Cardiac muscle cell (in vitro differentiated cells and primary cell): ENCODE data around the gene UCHL3. TPM values are rescaled to one million over a fixed set of nuclear protein-coding genes. Genes with fewer than 3 reads are reported as not detected.

Source experiments
- DNase-seq, 2 donors: peaks; one replicate each; pipeline versions ENCODE4 v3.0.0 to v3.0.0-alpha.2; 2010 to 2017; ENCODE audit warnings: low read depth in 1 of 2, low spot score in 1 of 2
- H3K27ac ChIP-seq: fragments of 200-600 bp; sonication (generic); 2 replicates; pipeline ENCODE4 v1.5.1; 2016
- H3K27me3 ChIP-seq: fragments of 200-600 bp; sonication (generic); 2 replicates; pipeline ENCODE4 v1.6.0; 2016; ENCODE audit warnings: control low read depth
- H3K36me3 ChIP-seq: fragments of 200-600 bp; sonication (generic); 2 replicates; pipeline ENCODE4 v1.5.1; 2016; ENCODE audit warnings: control low read depth
- H3K4me1 ChIP-seq: fragments of 200-600 bp; sonication (generic); 2 replicates; pipeline ENCODE4 v1.8.1; 2017; ENCODE audit warnings: low read depth, mild to moderate bottlenecking, mixed run types
- H3K4me3 ChIP-seq: fragments of 200-600 bp; sonication (generic); 2 replicates; pipeline ENCODE4 v1.5.1; 2016; ENCODE audit warnings: mild to moderate bottlenecking
- H3K9me3 ChIP-seq: fragments of 200-600 bp; sonication (generic); 2 replicates; pipeline ENCODE4 v1.5.1; 2017; ENCODE audit warnings: low read depth, mild to moderate bottlenecking, control low read depth
- CTCF ChIP-seq: IDR thresholded peaks from 2 replicates; pipeline ENCODE4 v1.5.1; 2012; ENCODE audit warnings: low read depth, mild to moderate bottlenecking, low read length
- polyA plus RNA-seq: library from polyadenylated mRNA; unstranded; fragments of >200 nt; fragmentation: Nextera tagmentation; extraction: Ambion mirVana; gene quantifications from 2 replicates; pipeline ENCODE4 v1.2.1, GENCODE V29; 2016
- total RNA-seq: library from RNA; depleted of rRNA; stranded (reverse); fragments of >200 nt; gene quantifications from 2 replicates; pipeline ENCODE4 v1.2.3, GENCODE V29; 2016

Gene UCHL3
- total and polyA plus RNA-seq, 2 experiments from 2014 or later, result 17.8 to 81.1 TPM

DNA sequence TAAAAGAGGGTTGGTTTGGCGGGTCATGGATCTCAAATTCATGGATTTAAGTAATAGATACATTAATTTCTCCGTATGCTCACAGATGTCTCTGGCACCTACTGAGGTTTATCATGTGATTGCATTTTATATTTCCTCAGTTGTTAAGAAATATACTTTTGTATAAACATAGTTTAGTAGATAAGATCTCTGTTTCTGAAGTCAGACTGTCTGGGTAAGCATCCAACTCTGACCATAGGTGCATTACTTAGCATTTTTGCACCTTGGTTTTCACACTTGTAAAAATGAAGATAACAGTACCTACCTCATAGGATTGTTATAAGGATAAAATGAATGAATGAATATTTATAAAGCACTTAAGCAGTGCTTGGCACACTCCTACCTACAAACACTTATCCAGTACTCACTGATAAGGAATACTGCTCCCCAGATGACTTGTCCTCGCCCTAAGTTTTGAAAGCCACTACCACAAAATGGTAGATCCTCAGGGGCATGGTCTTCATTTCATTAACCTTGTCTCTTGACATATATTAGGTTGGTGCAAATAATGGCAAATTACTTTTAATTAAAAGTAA, 38.5 kb upstream of the UCHL3 start:
- Histone ChIP-seq H3K36me3 (no peaks in the 10 kb centered on the region), H3K27me3 (no peaks in the 10 kb centered on the region), H3K4me1 (no peaks in the 10 kb centered on the region), H3K27ac (no peak overlapping the region), H3K9me3 (no peaks in the 10 kb centered on the region), H3K4me3 (no peak overlapping the region)
- no peak for DNase-seq
- TF ChIP-seq CTCF, result no peak

GRCh38 chr13:75512253-75512652, 37.3 kb upstream of the UCHL3 start:
- peak in 1 of 2 donors; percentile 12 for DNase-seq
- Histone ChIP-seq H3K9me3 (no peaks in the 10 kb centered on the region), H3K27ac (no peak overlapping the region), H3K27me3 (no peaks in the 10 kb centered on the region), H3K36me3 (no peaks in the 10 kb centered on the region), H3K4me1 (no peaks in the 10 kb centered on the region), H3K4me3 (no peak overlapping the region)
- no peak for TF ChIP-seq CTCF

DNA sequence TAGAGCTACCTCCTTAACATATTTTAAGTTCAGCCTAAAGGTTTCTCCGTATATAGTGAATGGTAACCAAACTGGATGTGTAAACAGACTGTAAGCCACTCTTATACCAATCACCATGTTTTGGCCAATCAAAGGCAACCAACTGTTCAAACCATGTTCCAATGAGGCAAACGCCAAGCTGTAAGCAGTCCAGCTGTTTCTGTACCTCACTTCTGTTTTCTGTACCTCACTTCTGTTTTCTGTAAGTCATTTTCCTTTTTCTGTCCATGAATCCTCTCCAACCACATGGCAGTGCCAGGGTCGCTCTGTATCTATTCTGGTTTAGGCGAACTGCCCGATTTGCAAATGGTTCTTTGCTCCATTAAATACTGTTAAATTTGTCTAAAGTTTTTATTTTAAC, 36.3 kb upstream of the UCHL3 start:
- no peaks in the 10 kb centered on the region for H3K4me1 ChIP-seq
- no peak overlapping the region for H3K4me3 ChIP-seq
- no peak for TF ChIP-seq CTCF
- H3K27me3 ChIP-seq, result no peaks in the 10 kb centered on the region
- no peak for DNase-seq
- no peaks in the 10 kb centered on the region for H3K9me3 ChIP-seq
- H3K27ac ChIP-seq, result no peak overlapping the region
- no peaks in the 10 kb centered on the region for H3K36me3 ChIP-seq

- Histone ChIP-seq H3K9me3 (no peaks in the 10 kb centered on the region), H3K27ac (no peak overlapping the region), H3K36me3 (no peaks in the 10 kb centered on the region), H3K4me1 (no peaks in the 10 kb centered on the region), H3K27me3 (no peaks in the 10 kb centered on the region), H3K4me3 (no peak overlapping the region)
- peak in 1 of 2 donors; percentile 60 for DNase-seq
- TF ChIP-seq CTCF, result no peak
These were observed 35.3 kb upstream of the UCHL3 start for GRCh38 chr13:75514080-75514995.

DNA sequence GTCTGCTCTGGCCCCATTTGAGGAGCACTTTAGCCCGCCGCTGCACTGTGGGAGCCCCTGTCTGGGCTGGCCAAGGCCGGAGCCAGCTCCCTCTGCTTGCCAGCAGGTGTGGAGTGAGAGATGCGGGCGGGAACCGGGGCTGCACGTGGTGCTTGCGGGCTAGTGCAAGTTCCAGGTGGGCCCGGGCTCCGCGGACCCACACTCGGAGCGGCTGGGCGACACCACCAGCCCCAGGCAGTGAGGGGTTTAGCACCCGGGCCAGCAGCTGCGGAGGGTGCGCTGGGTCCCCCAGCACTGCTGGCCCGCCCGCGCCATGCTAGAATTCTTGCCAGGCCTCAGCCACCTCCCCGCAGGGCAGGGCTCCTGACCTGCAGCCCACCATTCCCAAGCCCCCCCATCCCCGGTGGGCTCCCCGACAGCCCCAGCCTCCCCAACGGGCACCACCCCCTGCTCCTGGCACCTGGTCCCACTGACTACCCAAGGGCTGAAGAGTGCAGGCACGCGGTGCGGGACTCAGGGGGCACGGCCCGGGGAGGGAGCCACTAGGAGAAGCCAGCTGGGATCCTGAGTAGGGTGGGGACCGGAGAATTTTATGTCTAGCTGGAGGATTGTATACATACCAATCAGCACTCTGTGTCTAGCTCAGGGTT, 31.0 kb upstream of the UCHL3 start:
- no peaks in the 10 kb centered on the region for H3K4me1 ChIP-seq
- no peak overlapping the region for H3K27ac ChIP-seq
- no peak overlapping the region for H3K4me3 ChIP-seq
- H3K27me3 ChIP-seq, result no peaks in the 10 kb centered on the region
- DNase-seq, result no peak
- H3K9me3 ChIP-seq, result no peaks in the 10 kb centered on the region
- no peak for TF ChIP-seq CTCF
- H3K36me3 ChIP-seq, result no peaks in the 10 kb centered on the region
